Epithelial cell of proximal tubule (primary cell): ENCODE data around the gene PRLH. TPM values are rescaled to one million over a fixed set of nuclear protein-coding genes. Genes with fewer than 3 reads are reported as not detected.

Experiments used
- DNase-seq: peaks from one replicate; pipeline ENCODE4 v3.0.0-alpha.2; 2011; ENCODE audit warnings: low read depth
- H3K4me3 ChIP-seq: 2 replicates; pipeline ENCODE4 v1.5.1; 2011; ENCODE audit warnings: low read depth, mild to moderate bottlenecking, low read length
- total RNA-seq: library from RNA; depleted of rRNA; stranded (reverse); fragments of >200 nt; gene quantifications from 2 replicates; pipeline ENCODE4 v1.2.3, GENCODE V29; 2015
- TF ChIP-seq, protein P1 (sequence below): conservative IDR thresholded peaks from 2 replicates; pipeline ENCODE4 v1.5.1; 2012; ENCODE audit warnings: low read depth, mild to moderate bottlenecking, low read length

Gene PRLH
- total RNA-seq, 1 donor from 2014 or later, result not detected

DNA sequence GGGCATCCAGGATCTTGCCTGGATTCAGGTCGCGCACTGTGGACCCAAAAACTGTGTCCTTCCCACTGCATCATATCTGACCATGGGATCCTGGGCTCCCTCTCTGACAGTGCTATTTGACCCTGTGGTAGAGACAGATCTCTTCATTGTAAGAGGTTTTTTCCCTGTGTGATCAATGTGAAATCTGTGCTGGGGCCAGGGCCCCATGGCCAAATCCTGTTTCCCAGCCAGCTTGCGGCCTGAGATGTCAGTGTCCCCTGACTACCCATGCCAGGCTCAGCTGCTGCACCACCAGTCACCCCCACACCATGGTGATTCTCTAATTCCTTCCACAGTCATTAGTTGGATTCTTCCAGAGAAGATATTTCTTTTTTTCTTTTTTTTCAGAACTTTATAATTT lies 3.5 kb downstream of the PRLH start:
- TF ChIP-seq, protein P1, sequence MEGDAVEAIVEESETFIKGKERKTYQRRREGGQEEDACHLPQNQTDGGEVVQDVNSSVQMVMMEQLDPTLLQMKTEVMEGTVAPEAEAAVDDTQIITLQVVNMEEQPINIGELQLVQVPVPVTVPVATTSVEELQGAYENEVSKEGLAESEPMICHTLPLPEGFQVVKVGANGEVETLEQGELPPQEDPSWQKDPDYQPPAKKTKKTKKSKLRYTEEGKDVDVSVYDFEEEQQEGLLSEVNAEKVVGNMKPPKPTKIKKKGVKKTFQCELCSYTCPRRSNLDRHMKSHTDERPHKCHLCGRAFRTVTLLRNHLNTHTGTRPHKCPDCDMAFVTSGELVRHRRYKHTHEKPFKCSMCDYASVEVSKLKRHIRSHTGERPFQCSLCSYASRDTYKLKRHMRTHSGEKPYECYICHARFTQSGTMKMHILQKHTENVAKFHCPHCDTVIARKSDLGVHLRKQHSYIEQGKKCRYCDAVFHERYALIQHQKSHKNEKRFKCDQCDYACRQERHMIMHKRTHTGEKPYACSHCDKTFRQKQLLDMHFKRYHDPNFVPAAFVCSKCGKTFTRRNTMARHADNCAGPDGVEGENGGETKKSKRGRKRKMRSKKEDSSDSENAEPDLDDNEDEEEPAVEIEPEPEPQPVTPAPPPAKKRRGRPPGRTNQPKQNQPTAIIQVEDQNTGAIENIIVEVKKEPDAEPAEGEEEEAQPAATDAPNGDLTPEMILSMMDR, result no peak
- no peak for DNase-seq
- no peak overlapping the region for H3K4me3 ChIP-seq

- TF ChIP-seq, protein P1, result no peak
- no peak for DNase-seq
- no peak overlapping the region for H3K4me3 ChIP-seq
Measured at GRCh38 chr2:237570776-237571335, 4.5 kb downstream of the PRLH start.

GRCh38 chr2:237571551-237571950 lies 5.2 kb downstream of the PRLH start:
- DNase-seq, result no peak
- TF ChIP-seq, protein P1, result no peak
- H3K4me3 ChIP-seq, result no peak overlapping the region

DNA sequence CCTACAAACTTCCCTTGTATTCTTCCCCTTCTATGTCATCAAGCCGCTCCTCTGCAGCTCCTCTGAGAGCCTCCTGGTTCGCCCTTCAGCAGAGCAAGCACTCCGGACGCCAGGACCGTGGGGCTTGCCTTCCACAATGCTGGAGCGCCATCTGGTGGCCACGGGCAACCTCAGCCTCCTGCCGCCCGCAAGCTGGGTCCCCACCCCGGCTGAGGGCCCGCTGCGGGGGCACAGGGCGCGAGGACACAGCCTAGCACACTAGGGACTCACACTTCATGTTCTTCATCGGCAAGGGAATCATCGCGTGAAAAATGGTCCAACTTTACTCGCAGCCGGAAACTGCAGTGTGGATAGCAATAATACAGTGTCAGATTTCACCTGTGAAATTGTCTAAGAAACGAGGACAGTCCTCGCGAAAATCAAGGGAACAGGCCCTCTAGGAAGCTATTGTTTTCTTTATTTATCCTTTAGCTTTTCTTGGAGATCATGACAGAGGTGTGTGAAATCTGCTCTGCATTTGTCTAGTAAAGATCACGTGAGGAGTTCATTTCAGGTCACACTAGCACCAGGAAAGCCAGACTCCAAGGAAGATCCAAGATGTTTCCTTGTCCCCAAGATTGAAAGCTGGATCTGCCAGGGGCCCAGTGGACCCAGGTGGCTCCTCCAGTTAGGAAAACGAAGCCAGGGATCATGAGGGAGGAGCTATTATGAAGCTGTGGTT lies 5.8 kb downstream of the PRLH start:
- H3K4me3 ChIP-seq, result peak overlapping the region; percentile 25
- TF ChIP-seq, protein P1, result peak; percentile 97
- DNase-seq, result peak; percentile 25

- H3K4me3 ChIP-seq, result no peak overlapping the region
- TF ChIP-seq, protein P1, result no peak
- no peak for DNase-seq
Measured at GRCh38 chr2:237572742-237573101, 6.3 kb downstream of the PRLH start.

GRCh38 chr2:237573721-237574415 lies 7.5 kb downstream of the PRLH start:
- TF ChIP-seq, protein P1, result no peak
- no peak for DNase-seq
- no peak overlapping the region for H3K4me3 ChIP-seq
